H1 (cell line): Measurements from ENCODE around the gene SETDB2. TPM values are rescaled to one million over a fixed set of nuclear protein-coding genes. Genes with fewer than 3 reads are reported as not detected.

Experiments
- CHD1 ChIP-seq: IDR thresholded peaks from 2 replicates; pipeline ENCODE4 v1.6.1; 2012; ENCODE audit warnings: low read depth, low read length, improper control_type of control experiment
- CHD2 ChIP-seq: IDR thresholded peaks from 2 replicates; pipeline ENCODE4 v1.6.1; 2012; ENCODE audit warnings: low read length, improper control_type of control experiment
- POLR2A ChIP-seq, 2 experiments: IDR thresholded peaks; 1 replicate in 1 of 2; 2 replicates in 1 of 2; pipeline ENCODE4 v1.6.1; 2011; ENCODE audit warnings: low read depth in 2 of 2, low read length in 2 of 2, mild to moderate bottlenecking in 2 of 2; ENCODE audit errors: control extremely low read depth in 1 of 2
- RBBP5 ChIP-seq: IDR thresholded peaks from 2 replicates; pipeline ENCODE4 v1.7.1; 2012; ENCODE audit warnings: low read depth, mild to moderate bottlenecking, inconsistent platforms, low read length, moderate library complexity, borderline replicate concordance
- SRF ChIP-seq: IDR thresholded peaks from 2 replicates; pipeline ENCODE4 v1.6.1; 2011; ENCODE audit warnings: mild to moderate bottlenecking, low read depth, low read length, moderate library complexity
- TCF12 ChIP-seq: IDR thresholded peaks from 2 replicates; pipeline ENCODE4 v1.6.1; 2011; ENCODE audit warnings: low read depth, mild to moderate bottlenecking, low read length
- polyA plus RNA-seq, 7 experiments: library from polyadenylated mRNA; depleted of rRNA in 3 of 7; stranded (reverse) in 5 of 7; unstranded in 2 of 7; fragments of >200 nt in 5 of 7; fragments of 200-250 nt in 2 of 7; gene quantifications; 1 replicate in 5 of 7; 2 replicates in 1 of 7; 4 replicates in 1 of 7; pipeline versions ENCODE4 v1.2.1 to v1.2.3, GENCODE V29; 2011 to 2013; ENCODE audit warnings: missing spikeins in 2 of 7, mixed read lengths in 2 of 7
- total RNA-seq: library from RNA; stranded (reverse); fragmentation: NEBNext Ultra II Directional; extraction: Animal tissue kit (Norgen Biotek cat#: 25700); gene quantifications from 2 replicates; pipeline ENCODE4 v1.2.1, GENCODE V29; 2021

Gene SETDB2
- total and polyA plus RNA-seq, 2 of the 8 experiments (the other 6 are each of a cell fraction or from before 2014, with no cell fraction given), result 1.2 to 6.1 TPM

GRCh38 chr13:49497272-49497671 lies 53.2 kb downstream of the SETDB2 start (continued):
- TF ChIP-seq CHD2 (no peak), RBBP5 (no peak), POLR2A (IDR thresholded peaks at IDR 0.05; ENCODE audit: control extremely low read depth in 1 of 2, low read depth in 2 of 2, low read length in 2 of 2) (no peak), CHD1 (no peak), TCF12 (no peak), SRF (no peak)
